ENCODE results near the gene CYB561D2.

The CYB561D2 gene

GRCh38 chr3:50334339-50335075, 16.2 kb upstream of the CYB561D2 start:
- Histone ChIP-seq H3K79me1 (ENCODE audit: low read length) (peaks cover 12% of the 10 kb centered on the region), H2AK5ac (ENCODE audit: low read length) (no peak overlapping the region), H4K91ac (ENCODE audit: low read depth, low read length) (no peak overlapping the region), H3K27ac (ENCODE audit: low read depth, low read length) (no peak overlapping the region), H3K14ac (ENCODE audit: low read length) (no peak overlapping the region), H4K8ac (ENCODE audit: low read depth, low read length) (no peak overlapping the region), H3K36me3 (ENCODE audit: control insufficient read depth in 1 of 2, insufficient read depth in 2 of 2, low read length in 2 of 2) (peaks cover 35 to 42% of the 10 kb centered on the region in 2 experiments), H3K27me3 (ENCODE audit: insufficient read depth, low read length) (peaks cover 5% of the 10 kb centered on the region), H3K79me2 (ENCODE audit: control insufficient read depth, insufficient read depth, low read length, poor library complexity) (peaks cover 20% of the 10 kb centered on the region), H3K9ac (ENCODE audit: low read length) (no peak overlapping the region), H3K4me1 (ENCODE audit: control insufficient read depth in 1 of 2, insufficient read depth in 2 of 2, low read length in 2 of 2) (peaks cover 14% of the 10 kb centered on the region in 2 experiments), H3K4me3 (ENCODE audit: low read depth, low read length) (no peak overlapping the region), H3K4ac (ENCODE audit: low read depth, low read length) (peak overlapping the region; percentile 22), H4K12ac (ENCODE audit: low read depth, low read length) (no peak overlapping the region), H2BK5ac (ENCODE audit: low read depth, low read length, poor library complexity) (no peak overlapping the region), H3K18ac (ENCODE audit: low read length) (no peak overlapping the region), H2AFZ (ENCODE audit: insufficient read depth, low read length, poor library complexity) (no peak overlapping the region), H3K4me2 (ENCODE audit: low read length) (no peak overlapping the region), H2BK12ac (ENCODE audit: low read length) (no peak overlapping the region), H2BK120ac (ENCODE audit: insufficient read depth, low read length, poor library complexity) (no peak overlapping the region), H3K23ac (ENCODE audit: low read length) (no peak overlapping the region), H3K9me3 (ENCODE audit: insufficient read depth, low read depth, low read length) (no peaks in the 10 kb centered on the region)
- no peak for DNase-seq
- no CpG with 5 or more reads among the region's 5 CpGs for WGBS (ENCODE audit: extremely low coverage, insufficient coverage, insufficient read length)

GRCh38 chr3:50336452-50337174, 14.0 kb upstream of the CYB561D2 start:
- H2AFZ ChIP-seq (ENCODE audit: insufficient read depth, low read length, poor library complexity), result peak overlapping the region; percentile 74
- peak in 1 of 2 donors; percentile 58 for DNase-seq
- H2BK120ac ChIP-seq (ENCODE audit: insufficient read depth, low read length, poor library complexity), result peak overlapping the region; percentile 87
- H3K27me3 ChIP-seq (ENCODE audit: insufficient read depth, low read length), result peaks cover 25% of the 10 kb centered on the region
- H2BK12ac ChIP-seq (ENCODE audit: low read length), result no peak overlapping the region
- peak overlapping the region; percentile 89 for H3K9ac ChIP-seq (ENCODE audit: low read length)
- peak overlapping the region; percentile 92 for H4K91ac ChIP-seq (ENCODE audit: low read depth, low read length)
- H3K23ac ChIP-seq (ENCODE audit: low read length), result no peak overlapping the region
- peak overlapping the region; percentile 92 for H3K4me2 ChIP-seq (ENCODE audit: low read length)
- peak overlapping the region; percentile 94 for H3K14ac ChIP-seq (ENCODE audit: low read length)
- H3K4ac ChIP-seq (ENCODE audit: low read depth, low read length), result peak overlapping the region; percentile 90
- H2AK5ac ChIP-seq (ENCODE audit: low read length), result peak overlapping the region; percentile 85
- no CpG with 5 or more reads among the region's 31 CpGs for WGBS (ENCODE audit: extremely low coverage, insufficient coverage, insufficient read length)
- H3K79me1 ChIP-seq (ENCODE audit: low read length), result peaks cover 12% of the 10 kb centered on the region
- H2BK5ac ChIP-seq (ENCODE audit: low read depth, low read length, poor library complexity), result peak overlapping the region; percentile 86
- peaks cover 15 to 22% of the 10 kb centered on the region in 2 experiments for H3K36me3 ChIP-seq (ENCODE audit: control insufficient read depth in 1 of 2, insufficient read depth in 2 of 2, low read length in 2 of 2)
- peaks cover 6% of the 10 kb centered on the region for H3K9me3 ChIP-seq (ENCODE audit: insufficient read depth, low read depth, low read length)
- H3K18ac ChIP-seq (ENCODE audit: low read length), result peak overlapping the region; percentile 96
- peak overlapping the region; percentile 92 for H3K4me3 ChIP-seq (ENCODE audit: low read depth, low read length)
- H3K79me2 ChIP-seq (ENCODE audit: control insufficient read depth, insufficient read depth, low read length, poor library complexity), result peaks cover 20% of the 10 kb centered on the region
- peak overlapping the region; percentile 91 for H4K8ac ChIP-seq (ENCODE audit: low read depth, low read length)
- H3K27ac ChIP-seq (ENCODE audit: low read depth, low read length), result peak overlapping the region; percentile 92
- H4K12ac ChIP-seq (ENCODE audit: low read depth, low read length), result peak overlapping the region; percentile 83
- peaks cover 21 to 23% of the 10 kb centered on the region in 2 experiments for H3K4me1 ChIP-seq (ENCODE audit: control insufficient read depth in 1 of 2, insufficient read depth in 2 of 2, low read length in 2 of 2)

- H3K4me2 ChIP-seq (ENCODE audit: low read length), result peak overlapping the region; percentile 92
- peaks cover 6% of the 10 kb centered on the region for H3K9me3 ChIP-seq (ENCODE audit: insufficient read depth, low read depth, low read length)
- H3K79me2 ChIP-seq (ENCODE audit: control insufficient read depth, insufficient read depth, low read length, poor library complexity), result peaks cover 20% of the 10 kb centered on the region
- H3K79me1 ChIP-seq (ENCODE audit: low read length), result peaks cover 12% of the 10 kb centered on the region
- peaks cover 21 to 23% of the 10 kb centered on the region in 2 experiments for H3K4me1 ChIP-seq (ENCODE audit: control insufficient read depth in 1 of 2, insufficient read depth in 2 of 2, low read length in 2 of 2)
- H2AFZ ChIP-seq (ENCODE audit: insufficient read depth, low read length, poor library complexity), result peak overlapping the region; percentile 91
- WGBS (ENCODE audit: extremely low coverage, insufficient coverage, insufficient read length), result no CpG with 5 or more reads among the region's 79 CpGs
- H3K14ac ChIP-seq (ENCODE audit: low read length), result peak overlapping the region; percentile 97
- H3K27me3 ChIP-seq (ENCODE audit: insufficient read depth, low read length), result peaks cover 27% of the 10 kb centered on the region
- H3K27ac ChIP-seq (ENCODE audit: low read depth, low read length), result peak overlapping the region; percentile 92
- H4K8ac ChIP-seq (ENCODE audit: low read depth, low read length), result peak overlapping the region; percentile 97
- peak; percentile 98 for DNase-seq
- peak overlapping the region; percentile 96 for H3K18ac ChIP-seq (ENCODE audit: low read length)
- H3K4me3 ChIP-seq (ENCODE audit: low read depth, low read length), result peak overlapping the region; percentile 92
- H4K91ac ChIP-seq (ENCODE audit: low read depth, low read length), result peak overlapping the region; percentile 96
- peak overlapping the region; percentile 86 for H2BK5ac ChIP-seq (ENCODE audit: low read depth, low read length, poor library complexity)
- peak overlapping the region; percentile 95 for H2AK5ac ChIP-seq (ENCODE audit: low read length)
- H3K4ac ChIP-seq (ENCODE audit: low read depth, low read length), result peak overlapping the region; percentile 94
- peak overlapping the region; percentile 87 for H2BK120ac ChIP-seq (ENCODE audit: insufficient read depth, low read length, poor library complexity)
- peak overlapping the region; percentile 89 for H3K9ac ChIP-seq (ENCODE audit: low read length)
- no peak overlapping the region for H3K23ac ChIP-seq (ENCODE audit: low read length)
- peaks cover 8 to 15% of the 10 kb centered on the region in 2 experiments for H3K36me3 ChIP-seq (ENCODE audit: control insufficient read depth in 1 of 2, insufficient read depth in 2 of 2, low read length in 2 of 2)
- peak overlapping the region; percentile 86 for H4K12ac ChIP-seq (ENCODE audit: low read depth, low read length)
- peak overlapping the region; percentile 9 for H2BK12ac ChIP-seq (ENCODE audit: low read length)
These were observed 13.3 kb upstream of the CYB561D2 start for GRCh38 chr3:50337175-50337861.

GRCh38 chr3:50338965-50339364, 11.7 kb upstream of the CYB561D2 start:
- Histone ChIP-seq H3K79me1 (ENCODE audit: low read length) (peaks cover 12% of the 10 kb centered on the region), H4K8ac (ENCODE audit: low read depth, low read length) (no peak overlapping the region), H3K79me2 (ENCODE audit: control insufficient read depth, insufficient read depth, low read length, poor library complexity) (peaks cover 19% of the 10 kb centered on the region), H3K4me3 (ENCODE audit: low read depth, low read length) (no peak overlapping the region), H3K27me3 (ENCODE audit: insufficient read depth, low read length) (peaks cover 27% of the 10 kb centered on the region), H4K91ac (ENCODE audit: low read depth, low read length) (no peak overlapping the region), H3K4ac (ENCODE audit: low read depth, low read length) (no peak overlapping the region), H2BK12ac (ENCODE audit: low read length) (no peak overlapping the region), H3K27ac (ENCODE audit: low read depth, low read length) (no peak overlapping the region), H3K9ac (ENCODE audit: low read length) (no peak overlapping the region), H2AK5ac (ENCODE audit: low read length) (no peak overlapping the region), H2AFZ (ENCODE audit: insufficient read depth, low read length, poor library complexity) (no peak overlapping the region), H3K18ac (ENCODE audit: low read length) (no peak overlapping the region), H3K9me3 (ENCODE audit: insufficient read depth, low read depth, low read length) (peaks cover 6% of the 10 kb centered on the region), H3K4me2 (ENCODE audit: low read length) (no peak overlapping the region), H3K36me3 (ENCODE audit: control insufficient read depth in 1 of 2, insufficient read depth in 2 of 2, low read length in 2 of 2) (peaks cover 5 to 9% of the 10 kb centered on the region in 2 experiments), H4K12ac (ENCODE audit: low read depth, low read length) (no peak overlapping the region), H3K14ac (ENCODE audit: low read length) (no peak overlapping the region), H2BK120ac (ENCODE audit: insufficient read depth, low read length, poor library complexity) (no peak overlapping the region), H3K23ac (ENCODE audit: low read length) (no peak overlapping the region), H3K4me1 (ENCODE audit: control insufficient read depth in 1 of 2, insufficient read depth in 2 of 2, low read length in 2 of 2) (peaks cover 20 to 23% of the 10 kb centered on the region in 2 experiments), H2BK5ac (ENCODE audit: low read depth, low read length, poor library complexity) (no peak overlapping the region)
- no peak for DNase-seq
- no CpG with 5 or more reads among the region's 5 CpGs for WGBS (ENCODE audit: extremely low coverage, insufficient coverage, insufficient read length)

Data from trophoblast cell (in vitro differentiated cells and primary cell).